A549 (cell line): Measurements from ENCODE around the gene HMGN2. TPM values are rescaled to one million over a fixed set of nuclear protein-coding genes. Genes with fewer than 3 reads are reported as not detected.

Source experiments
- ATAC-seq, 2 experiments: fragments of 200-7000 bp in 1 of 2; fragments of >200 bp in 1 of 2; cut with Nextera tagmentation in 1 of 2; cut with Tn5 transposase in 1 of 2; 3 replicates each; pipeline versions ENCODE4 v1.8.0 to v1.9.1; 2018 to 2020; ENCODE audit warnings: mild to moderate bottlenecking in 1 of 2, moderate library complexity in 1 of 2
- CTCF ChIA-PET: fragments of 300-600 bp; sonication (Branson Sonifier 250); formaldehyde crosslinking; extraction: SDS; loops from one replicate; lab custom pipeline; 2021; ENCODE audit warnings: antibody characterized with exemption, inconsistent platforms; lab: Yijun Ruan, JAX
- POLR2A ChIA-PET: fragments of 350-600 bp; formaldehyde crosslinking; extraction: SDS; loops from one replicate; lab custom pipeline; 2021; ENCODE audit warnings: antibody characterized with exemption, inconsistent platforms; lab: Yijun Ruan, JAX
- DNase-seq, 2 experiments: peaks; one replicate each; pipeline versions ENCODE4 v3.0.0 to v3.0.0-alpha.2; 2011 to 2016; ENCODE audit warnings: low read depth in 1 of 2, low spot score in 1 of 2
- FAIRE-seq: peaks from 2 replicates; lab custom pipeline; 2011; peaks lifted over from hg19 to GRCh38; lab: Jason Lieb, UNC
- H3K27ac ChIP-seq, 2 experiments: fragments of >200 bp; sonication (Bioruptor Twin); formaldehyde crosslinking; 3 replicates each; pipeline ENCODE4 v1.5.1; 2016 to 2017
- H3K4me1 ChIP-seq: fragments of >200 bp; sonication (Bioruptor Twin); formaldehyde crosslinking; 3 replicates; pipeline ENCODE4 v1.6.1; 2016
- H3K4me2 ChIP-seq: fragments of >200 bp; sonication (Bioruptor Twin); formaldehyde crosslinking; 3 replicates; pipeline ENCODE4 v1.6.1; 2016
- H3K4me3 ChIP-seq: fragments of >200 bp; sonication (Bioruptor Twin); formaldehyde crosslinking; 3 replicates; pipeline ENCODE4 v1.5.1; 2016
- H3K9me3 ChIP-seq: fragments of >200 bp; sonication (Bioruptor Twin); formaldehyde crosslinking; 3 replicates; pipeline ENCODE4 v1.6.1; 2016
- BCL3 ChIP-seq: fragments of >200 bp; sonication (Bioruptor Twin); formaldehyde crosslinking; IDR thresholded peaks from 3 replicates; pipeline ENCODE4 v1.6.1; 2016
- CHD4 ChIP-seq: fragments of 200-600 bp; sonication (generic); IDR thresholded peaks from 2 replicates; pipeline ENCODE4 v1.6.1; 2016; ENCODE audit warnings: antibody characterized with exemption, mild to moderate bottlenecking, borderline replicate concordance
- CTCF ChIP-seq: fragments of >200 bp; sonication (Bioruptor Twin); formaldehyde crosslinking; IDR thresholded peaks from 3 replicates; pipeline ENCODE4 v1.5.1; 2016
- E2F6 ChIP-seq: IDR thresholded peaks from 2 replicates; pipeline ENCODE4 v1.6.1; 2012; ENCODE audit warnings: low read depth, borderline replicate concordance
- EHMT2 ChIP-seq: fragments of 200-600 bp; sonication (generic); IDR thresholded peaks from 2 replicates; pipeline ENCODE4 v1.6.1; 2016; ENCODE audit warnings: antibody characterized with exemption, low read depth, mild to moderate bottlenecking, moderate library complexity
- FOSB ChIP-seq: fragments of 250-450 bp; sonication (Bioruptor Pico); IDR thresholded peaks from 2 replicates; pipeline ENCODE4 v1.5.0; 2020; ENCODE audit warnings: mild to moderate bottlenecking, moderate library complexity
- HEYL ChIP-seq: fragments of 250-450 bp; sonication (Bioruptor Pico); IDR thresholded peaks from 2 replicates; pipeline ENCODE4 v1.8.0; 2021; ENCODE audit warnings: mild to moderate bottlenecking, moderate library complexity
- HMGXB4 ChIP-seq: fragments of 250-450 bp; sonication (Bioruptor Pico); IDR thresholded peaks from 2 replicates; pipeline ENCODE4 v1.5.0; 2021; ENCODE audit warnings: mild to moderate bottlenecking, moderate library complexity, borderline replicate concordance
- MAFK ChIP-seq: fragments of 450-650 bp; IDR thresholded peaks from 2 replicates; pipeline ENCODE4 v1.6.1; 2014; ENCODE audit not compliant: partially characterized antibody
- MAX ChIP-seq: IDR thresholded peaks from 2 replicates; pipeline ENCODE4 v1.6.1; 2012
- POLR2A ChIP-seq: IDR thresholded peaks from 2 replicates; pipeline ENCODE4 v1.6.1; 2012; ENCODE audit warnings: mild to moderate bottlenecking, low read length
- POLR2AphosphoS2 ChIP-seq: conservative IDR thresholded peaks from 2 replicates; pipeline ENCODE4 v1.6.1; 2012; ENCODE audit warnings: low read length, improper control_type of control experiment, inconsistent platforms
- RARB ChIP-seq: fragments of 250-450 bp; sonication (Bioruptor Pico); IDR thresholded peaks from 2 replicates; pipeline ENCODE4 v1.8.0; 2021; ENCODE audit warnings: mild to moderate bottlenecking, moderate library complexity
- REST ChIP-seq: fragments of 200-600 bp; sonication (generic); IDR thresholded peaks from 2 replicates; pipeline ENCODE4 v1.6.1; 2016; ENCODE audit warnings: antibody characterized with exemption, mild to moderate bottlenecking, moderate library complexity
- RNF2 ChIP-seq: fragments of 200-600 bp; sonication (generic); IDR thresholded peaks from 2 replicates; pipeline ENCODE4 v1.6.1; 2016; ENCODE audit warnings: low read depth, mild to moderate bottlenecking, antibody characterized with exemption, moderate library complexity, borderline replicate concordance
- TP53 ChIP-seq: fragments of 250-450 bp; sonication (Bioruptor Pico); IDR thresholded peaks from 2 replicates; pipeline ENCODE4 v1.5.0; 2021; ENCODE audit warnings: mild to moderate bottlenecking, moderate library complexity
- ZFP36 ChIP-seq: fragments of 450-650 bp; IDR thresholded peaks from 2 replicates; pipeline ENCODE4 v1.6.1; 2014; ENCODE audit warnings: borderline replicate concordance; ENCODE audit not compliant: partially characterized antibody
- ZSCAN20 ChIP-seq: fragments of 250-450 bp; sonication (Bioruptor Pico); IDR thresholded peaks from 2 replicates; pipeline ENCODE4 v1.8.0; 2022; ENCODE audit warnings: mild to moderate bottlenecking, moderate library complexity
- WGBS: methylation state at CpG from one replicate; pipeline ENCODE4 v1.1.6; 2017; ENCODE audit errors: missing lambda C conversion rate; 5-methylcytosine and 5-hydroxymethylcytosine counted together
- polyA plus RNA-seq, 4 experiments: library from polyadenylated mRNA; depleted of rRNA in 3 of 4; stranded (reverse); fragments of >200 nt; fragmentation: RNase III in 1 of 4; extraction: RNeasy Plus Mini Kit Qiagen cat#74134 plus additional on column Dnase treatment in 1 of 4; gene quantifications; 2 replicates in 3 of 4; 3 replicates in 1 of 4; pipeline ENCODE4 v1.2.3, GENCODE V29; 2011 to 2017

The HMGN2 gene
- polyA plus RNA-seq, 2 of the 4 experiments (the other 2 are of a cell fraction): 146 to 310 TPM

GRCh38 chr1:26469558-26469957, 2.7 kb upstream of the HMGN2 start:
- Histone ChIP-seq H3K4me3 (no peak overlapping the region), H3K4me1 (peaks cover 17% of the 10 kb centered on the region; the same call in 2 of the 3 replicates), H3K27ac (no peak overlapping the region), H3K9me3 (no peaks in the 10 kb centered on the region), H3K4me2 (no peak overlapping the region)
- ChIA-PET POLR2A (interaction anchor here (4.4 kb wide), 1 partner anchor 37 kb away, joined by 18 read pairs; the partner anchor contains the start of gene DHDDS), CTCF (interaction anchor here (0.6 to 2.4 kb wide), 3 partner anchors 34 to 369 kb away, joined by 3 to 8 read pairs (median 5); partner anchors contain the start of gene DHDDS)
- DNase-seq (no peak), FAIRE-seq (no peak), ATAC-seq (no peak)
- WGBS: 98% methylated on average over 5 of the region's 5 CpGs
- TF ChIP-seq HEYL (CRISPR knock-in tag): no peak
- no peak for TF ChIP-seq RARB (CRISPR knock-in tag)

- Histone ChIP-seq H3K4me2 (peak overlapping the region; percentile 100), H3K27ac (peak overlapping the region; percentile 98 to 100; a peak in 4 of 6 replicates), H3K4me1 (peaks cover 20% of the 10 kb centered on the region; the same call in 2 of the 3 replicates), H3K4me3 (peak overlapping the region; percentile 83)
- POLR2A ChIA-PET: interaction anchor here (0.6 to 4.4 kb wide), 3 partner anchors 29 to 54 kb away, joined by 3 to 18 read pairs (median 3); partner anchors contain the start of gene DHDDS
- CTCF ChIA-PET: interaction anchor here (0.5 to 2.9 kb wide), 12 partner anchors 10 to 358 kb away, joined by 3 to 14 read pairs (median 4); partner anchors contain the start of gene DHDDS
- TF ChIP-seq EHMT2 (no peak), RNF2 (no peak), CHD4 (no peak), POLR2A (no peak), ZFP36 (no peak), MAFK (no peak)
- TF ChIP-seq, all 56 proteins: peak for 0
- 63% methylated on average over 13 of the region's 14 CpGs for WGBS
- ATAC-seq: no peak
- no peaks in the 10 kb centered on the region for H3K9me3 ChIP-seq
- no peak for DNase-seq
- FAIRE-seq: no peak
Observed at GRCh38 chr1:26470878-26471497, 1.3 kb upstream of the HMGN2 start.

- WGBS: 1% methylated on average over 13 of the region's 52 CpGs
- ChIA-PET POLR2A (interaction anchor here (0.6 to 4.4 kb wide), 6 partner anchors 28 to 316 kb away, joined by 3 to 18 read pairs (median 3); partner anchors contain the start of genes DHDDS and PIGV), CTCF (interaction anchor here (0.5 to 2.9 kb wide), 8 partner anchors 10 to 590 kb away, joined by 3 to 14 read pairs (median 6); partner anchors contain the start of gene DHDDS)
- H3K4me3 ChIP-seq: peak overlapping the region; percentile 83
- FAIRE-seq: no peak
- no peaks in the 10 kb centered on the region for H3K9me3 ChIP-seq
- peak overlapping the region; percentile 98 to 100 for H3K27ac ChIP-seq
- H3K4me2 ChIP-seq: peak overlapping the region; percentile 100
- H3K4me1 ChIP-seq: peaks cover 20% of the 10 kb centered on the region; the same call in 2 of the 3 replicates
- DNase-seq: peak; percentile 18 to 76
- ATAC-seq: peak; percentile 68 to 74
- peak; percentile 73; the same call in 1 of the 2 replicates for TF ChIP-seq E2F6
- TF ChIP-seq CTCF: no peak
- no peak for TF ChIP-seq HMGXB4
- TF ChIP-seq POLR2AphosphoS2: no peak
- peak; percentile 44; the same call in 1 of the 2 replicates for TF ChIP-seq MAX
- TF ChIP-seq REST: peak; percentile 84
- TF ChIP-seq BCL3: 0 out of 3 replicates have a peak, but pooled peaks have one; percentile 14
- TF ChIP-seq POLR2A: no peak
- TF ChIP-seq TP53: no peak
- TF ChIP-seq ZSCAN20 (CRISPR knock-in tag): no peak
- TF ChIP-seq FOSB (CRISPR knock-in tag): no peak
Observed at GRCh38 chr1:26471498-26472319, 531 bp upstream of the HMGN2 start.
